ENCODE results near the gene SBNO1.
"Not testable (repeated sequence)": the region's sequence is repeated elsewhere in the genome, so short reads cannot be mapped to it uniquely, and the experiment has no call there.

Gene SBNO1

DNA sequence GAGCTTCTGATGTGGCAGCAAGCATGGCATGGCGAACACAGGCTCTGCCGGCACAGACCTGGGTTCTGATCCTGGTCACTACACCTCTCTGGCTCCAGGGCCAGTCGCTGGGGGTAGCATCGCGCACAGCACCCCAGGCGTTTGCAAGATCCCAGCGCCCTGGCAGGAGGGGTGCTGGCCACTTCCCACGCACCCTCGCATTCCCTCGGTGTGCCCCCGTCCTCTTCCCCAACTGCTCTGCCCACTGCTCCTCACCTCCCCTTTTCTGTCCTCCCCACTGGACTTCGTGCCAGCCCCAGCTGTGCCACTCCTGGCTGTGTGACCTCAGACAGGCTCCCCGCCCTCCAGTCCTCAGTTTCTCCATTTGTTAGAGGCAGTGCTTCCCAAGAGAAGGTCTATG is 95.8 kb downstream of the SBNO1 start:
- DNase-seq = no peak

DNA sequence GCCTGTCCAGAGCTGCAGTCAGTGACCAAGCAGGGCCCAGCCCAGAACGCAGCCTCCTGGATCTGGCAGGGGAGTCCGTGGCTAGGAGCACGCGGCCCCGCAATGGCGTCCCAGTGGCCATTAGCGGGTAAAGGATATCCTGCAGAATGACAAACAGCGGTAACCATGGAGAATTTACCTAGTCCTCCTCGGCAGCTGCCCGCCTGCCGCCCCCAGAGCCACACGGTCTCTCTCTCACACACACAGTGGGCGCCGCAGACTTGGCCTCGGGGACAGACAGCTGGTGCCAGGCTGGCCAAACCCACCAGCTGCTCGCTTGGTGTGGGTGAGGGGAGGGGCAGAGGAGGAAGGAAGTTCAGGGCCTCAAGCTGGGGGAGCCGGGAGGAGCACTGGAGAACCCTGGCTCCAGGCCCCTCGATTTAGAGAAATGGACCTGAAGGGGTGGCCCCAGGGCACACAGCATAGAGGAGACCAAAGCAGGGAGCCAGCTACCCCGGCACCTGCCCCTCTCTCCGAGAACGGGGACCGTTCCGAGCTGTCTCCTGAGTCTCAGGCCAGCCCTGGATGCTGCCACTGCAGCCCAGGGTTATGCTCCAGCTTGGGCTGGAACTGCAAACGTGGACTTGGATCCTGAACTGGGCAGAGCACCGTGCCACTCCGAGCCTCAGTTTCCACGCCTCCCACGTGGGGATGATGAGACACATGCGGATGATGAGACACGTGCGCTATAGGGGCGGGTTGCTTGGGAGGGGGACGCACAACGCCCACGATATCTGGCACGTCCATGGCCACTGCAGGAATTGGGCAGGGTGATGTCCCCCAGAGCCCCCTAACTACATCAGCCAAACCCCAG is 96.4 kb downstream of the SBNO1 start:
- DNase-seq = no peak

DNA sequence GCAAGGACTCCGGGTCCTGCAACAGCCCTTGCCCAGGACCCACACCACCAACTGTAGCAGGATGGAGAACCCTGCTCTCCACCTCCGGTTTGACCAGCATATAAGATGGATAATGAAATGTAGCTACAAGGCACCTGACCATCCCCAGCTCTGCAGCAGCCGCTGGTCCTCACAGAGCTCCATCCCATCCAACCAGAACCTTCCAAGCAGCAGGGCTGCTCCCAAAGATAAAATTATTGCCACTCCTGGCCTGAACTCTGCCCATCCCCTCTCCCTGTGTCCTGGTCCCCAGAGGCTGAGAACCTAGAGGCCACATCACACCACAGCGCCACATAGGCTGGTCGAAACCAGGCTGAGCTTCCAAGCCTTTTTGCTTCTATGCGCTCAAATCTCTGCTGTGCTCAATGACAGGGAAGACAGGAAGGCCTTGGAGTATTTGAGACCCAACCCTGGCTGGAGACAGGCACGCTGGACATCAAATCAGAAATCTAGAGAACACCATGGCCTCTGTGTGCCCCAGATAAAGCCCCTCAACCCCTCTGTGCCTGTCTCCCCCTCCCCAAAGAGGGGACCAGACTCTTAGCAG is 97.2 kb downstream of the SBNO1 start:
- no peak for DNase-seq

DNA sequence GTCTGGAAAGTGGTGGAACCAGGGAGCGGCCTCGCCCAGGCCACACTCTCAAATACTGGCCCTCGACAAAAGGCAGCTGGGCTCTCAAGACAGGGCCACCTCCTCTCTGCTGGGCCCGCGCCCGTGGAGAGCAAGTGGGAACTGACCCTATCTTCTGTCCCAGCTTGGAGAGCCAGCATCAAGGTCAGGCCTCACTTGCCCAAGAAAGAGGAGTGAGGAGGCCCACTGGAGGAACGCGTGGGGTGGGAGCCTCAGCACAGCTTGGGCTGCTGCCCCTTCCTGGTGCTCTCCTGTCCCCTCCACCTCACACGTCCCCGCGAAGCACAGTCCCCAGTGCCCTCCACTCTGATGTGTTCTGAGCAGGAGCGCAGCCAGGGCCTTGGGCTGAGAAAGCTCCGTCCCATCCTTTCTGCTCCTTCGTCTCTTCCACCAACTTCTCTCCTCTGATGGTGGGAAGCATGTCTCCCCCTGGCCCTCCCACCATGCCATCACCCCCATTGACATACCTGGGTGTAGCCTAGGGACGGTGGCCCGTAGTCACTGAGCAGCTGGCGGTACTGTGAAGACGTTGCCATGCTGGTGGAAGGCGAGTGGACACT is 97.9 kb downstream of the SBNO1 start:
- no peak for DNase-seq

DNA sequence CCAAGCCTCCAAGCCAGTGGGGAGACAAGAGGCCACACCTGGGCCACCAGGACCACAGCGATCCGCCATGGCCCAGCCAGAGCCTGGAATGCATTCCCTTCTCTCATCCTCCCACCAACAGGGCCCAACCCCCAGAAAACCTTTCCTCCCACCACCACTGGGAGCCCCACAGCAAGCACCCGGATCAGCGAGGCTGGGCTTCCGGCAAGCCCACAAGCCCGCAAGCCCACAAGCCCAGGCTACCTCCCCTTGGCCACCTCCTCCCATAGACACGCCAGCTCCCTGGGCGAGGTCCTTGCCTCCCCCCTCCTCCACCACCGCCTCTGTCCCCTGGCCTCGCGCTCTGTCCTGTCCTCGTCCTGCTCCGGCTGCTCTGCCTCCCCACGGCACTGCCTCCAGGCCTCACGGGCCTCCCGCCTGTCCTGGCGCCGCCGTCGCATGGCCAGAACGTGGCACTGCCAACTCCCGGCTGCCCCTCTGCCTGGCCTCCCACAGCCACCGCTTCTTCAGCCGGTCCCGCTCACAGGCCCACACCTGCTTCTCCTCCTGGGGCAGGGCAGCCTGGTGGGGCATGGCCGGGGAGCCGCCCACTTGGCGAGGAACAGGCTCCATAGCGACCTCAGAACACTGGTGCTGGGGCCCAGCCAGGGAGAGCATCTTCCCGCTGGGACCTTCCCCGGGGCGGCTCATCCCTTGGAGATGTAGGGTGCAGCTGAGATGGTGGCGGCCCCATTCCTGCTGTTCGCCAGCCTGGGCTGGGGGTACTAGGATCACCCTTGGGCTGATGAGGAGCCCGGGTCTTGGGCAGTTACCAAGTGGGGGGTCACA is 98.6 kb downstream of the SBNO1 start:
- DNase-seq = no peak

DNA sequence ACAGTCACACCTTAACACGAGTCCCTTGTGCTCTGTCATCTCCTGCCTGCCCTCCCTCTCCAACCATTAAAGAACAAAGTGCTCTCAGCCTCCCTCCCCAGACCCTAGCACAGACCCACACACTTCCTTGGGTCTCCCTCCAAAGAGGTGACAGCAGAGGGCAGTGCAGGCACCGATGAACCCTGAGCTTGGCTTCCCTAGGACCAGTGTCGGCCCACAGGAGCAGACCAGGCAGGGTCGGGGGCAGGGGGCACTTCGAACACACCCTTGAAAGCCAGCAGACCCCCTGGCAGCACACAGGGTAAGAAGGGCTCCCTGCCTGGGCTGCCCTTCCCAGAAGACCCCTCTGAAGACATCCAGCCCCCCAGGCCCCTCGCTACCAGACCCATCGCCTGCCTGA is 100.0 kb downstream of the SBNO1 start:
- peak; percentile 69 for DNase-seq

DNA sequence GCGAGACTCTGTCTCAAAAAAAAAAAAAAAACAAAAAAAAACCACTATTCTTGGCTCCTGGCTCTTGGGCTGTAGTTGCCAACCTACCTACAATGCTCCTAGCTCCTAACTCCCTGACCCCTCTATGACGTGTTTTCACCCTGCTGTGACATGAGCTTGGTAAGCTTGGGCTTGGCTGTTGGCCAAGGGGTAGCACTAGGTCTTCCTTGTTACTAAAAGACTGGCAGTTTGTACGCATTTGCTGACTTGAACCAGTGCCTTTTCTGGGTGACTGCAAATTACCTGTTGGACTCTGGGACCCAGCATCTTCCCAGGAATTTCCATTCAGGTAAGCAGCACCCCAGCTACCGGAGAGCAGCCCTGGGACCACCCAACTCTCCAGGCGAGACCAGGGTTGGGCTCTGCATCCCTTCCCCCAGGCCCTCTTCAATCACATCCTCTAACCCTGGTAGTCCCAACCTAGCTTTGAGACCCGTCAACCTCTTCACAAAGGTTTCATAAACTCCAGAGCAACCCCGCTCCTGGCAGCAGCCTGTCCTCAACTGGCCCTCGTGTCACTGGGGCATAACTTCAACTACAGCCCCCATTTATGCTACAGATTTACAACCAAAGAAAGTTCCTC is 101.3 kb downstream of the SBNO1 start:
- no peak for DNase-seq

DNA sequence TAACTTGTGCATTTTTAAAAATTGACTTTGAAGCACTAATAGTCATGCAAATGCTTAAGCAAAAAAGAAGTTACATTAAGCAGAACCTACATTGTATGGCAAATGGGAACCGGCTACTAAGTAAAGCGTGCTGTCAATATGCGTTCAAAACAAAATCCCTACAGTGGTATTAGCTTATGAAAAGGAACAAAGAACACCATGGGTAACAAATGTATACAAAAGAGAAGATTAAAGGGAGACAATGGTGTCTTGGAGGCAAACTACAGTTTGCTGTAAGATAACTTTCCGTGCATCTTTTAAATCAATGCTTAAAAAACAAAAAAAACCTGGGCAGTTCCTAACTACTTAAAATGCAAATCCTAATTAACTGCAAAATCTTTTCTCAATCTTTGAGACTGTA is 103.5 kb downstream of the SBNO1 start:
- DNase-seq = no peak

DNA sequence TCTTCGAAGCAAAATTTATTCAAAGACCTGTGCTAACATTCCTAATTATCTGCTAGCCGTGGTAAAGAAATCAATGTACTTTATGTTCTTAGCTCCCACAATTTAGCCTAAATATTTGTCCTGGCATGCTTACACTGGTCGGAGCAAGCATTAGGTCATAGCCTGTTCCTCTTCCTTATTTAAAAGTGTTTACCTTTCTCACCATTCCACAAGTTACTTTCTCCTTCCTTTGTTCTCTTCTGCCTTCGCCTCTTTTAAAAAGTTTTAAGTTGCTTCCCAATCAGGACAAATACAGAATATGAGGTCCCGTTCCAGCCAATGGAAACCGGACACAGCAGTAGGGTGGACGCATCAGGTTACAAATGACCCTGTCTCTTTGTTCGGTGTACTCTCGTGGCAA is 104.6 kb downstream of the SBNO1 start:
- DNase-seq = no peak

DNA sequence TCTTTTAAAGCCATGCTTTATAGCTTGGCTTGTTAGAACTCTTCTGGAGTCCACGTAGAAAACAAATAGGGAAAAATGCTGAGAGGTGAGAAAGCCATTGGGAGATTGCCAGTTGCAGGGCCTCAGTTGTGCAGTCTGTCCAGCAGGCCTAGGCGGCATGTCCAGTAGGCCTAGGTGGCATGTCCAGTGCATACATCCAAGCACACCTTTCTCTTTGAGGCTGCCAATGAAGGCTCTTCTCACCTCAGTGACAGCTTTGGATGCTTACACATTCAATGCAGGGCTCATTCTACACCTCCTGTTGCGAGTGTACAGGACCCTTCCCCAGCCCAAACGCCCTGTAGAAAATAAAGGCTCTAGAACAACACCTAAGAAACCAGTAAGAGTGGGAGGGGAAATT is 106.1 kb downstream of the SBNO1 start:
- DNase-seq = no peak

DNA sequence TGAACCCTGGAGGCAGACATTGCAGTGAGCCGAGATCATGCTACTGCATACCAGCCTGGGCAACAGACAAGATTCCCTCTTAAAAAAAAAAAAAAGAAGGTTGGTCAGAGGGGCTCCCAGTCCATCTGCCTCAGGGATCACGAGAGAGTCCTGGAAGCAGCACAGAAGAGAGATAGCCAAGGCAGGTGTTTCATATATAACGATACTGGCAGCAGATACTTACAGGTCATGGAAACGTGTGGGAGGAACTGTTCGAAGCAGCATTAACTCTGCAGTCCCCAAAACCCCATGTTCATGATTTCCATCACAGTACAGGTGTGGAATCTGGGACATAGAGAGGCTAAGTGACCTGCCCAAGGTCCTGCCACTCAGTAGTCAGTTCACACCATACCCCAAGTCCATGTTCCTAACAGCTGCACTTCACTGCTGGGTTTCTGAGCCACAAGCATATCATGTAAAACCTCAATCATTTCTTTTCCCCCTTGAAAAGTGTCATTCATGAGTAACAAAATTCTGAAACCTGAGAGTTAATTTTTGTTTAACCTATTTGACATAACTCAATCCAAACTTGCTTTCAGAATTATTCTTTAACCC is 109.7 kb downstream of the SBNO1 start:
- DNase-seq = no peak

DNA sequence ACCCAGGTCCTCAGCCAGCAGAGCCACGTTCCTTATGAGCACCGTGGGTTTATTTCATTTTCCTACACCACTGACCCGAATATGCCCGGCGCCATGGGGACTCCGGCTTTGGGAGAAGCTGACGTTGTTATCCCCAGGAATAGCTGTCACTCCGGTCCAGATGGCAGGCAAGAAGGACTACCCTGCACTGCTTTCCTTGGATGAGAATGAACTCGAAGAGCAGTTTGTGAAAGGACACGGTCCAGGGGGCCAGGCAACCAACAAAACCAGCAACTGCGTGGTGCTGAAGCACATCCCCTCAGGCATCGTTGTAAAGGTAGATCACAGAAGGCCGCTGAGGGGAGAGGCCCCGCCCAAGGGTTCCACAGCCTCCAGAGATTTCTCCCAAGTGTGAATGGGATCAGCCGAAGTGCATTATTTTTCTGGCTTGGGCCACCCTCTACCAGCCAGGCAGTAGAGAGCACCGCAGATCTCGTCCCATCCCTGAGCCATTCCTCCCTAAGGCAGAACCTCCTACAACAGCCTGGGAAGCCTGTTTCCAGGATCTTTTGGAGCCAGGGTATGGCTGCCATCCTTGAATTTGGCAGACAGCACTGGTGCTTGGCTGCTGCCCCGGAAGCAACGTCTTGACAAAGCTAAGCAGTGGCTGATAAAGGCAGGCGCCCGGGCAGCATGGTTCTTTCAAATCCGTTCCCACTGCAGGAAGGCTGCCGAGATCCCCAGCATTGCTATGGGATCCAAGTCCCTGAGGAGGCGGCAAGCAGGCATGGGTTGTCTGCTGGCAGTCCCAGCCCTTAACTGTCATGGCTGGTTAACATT is 110.8 kb downstream of the SBNO1 start:
- DNase-seq = no peak

DNA sequence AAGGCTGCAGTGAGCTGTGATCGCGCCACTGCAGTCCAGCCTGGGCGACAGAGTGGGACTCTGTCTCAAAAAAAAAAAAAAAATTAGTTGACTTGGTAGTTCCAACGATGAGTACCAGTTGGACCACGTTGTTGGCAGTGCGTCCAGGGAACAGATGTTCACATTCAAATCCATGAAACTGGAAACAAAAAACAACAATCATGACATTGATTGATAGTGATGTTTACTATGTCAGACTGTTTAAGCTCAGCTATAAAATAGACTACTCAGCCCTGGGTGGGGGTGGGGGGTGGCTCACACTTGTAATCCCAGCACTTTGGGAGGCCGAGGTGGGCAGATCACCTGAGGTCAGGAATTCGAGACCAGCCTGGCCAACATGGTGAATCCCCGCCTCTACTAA is 112.3 kb downstream of the SBNO1 start:
- not testable (repeated sequence) for DNase-seq

DNA sequence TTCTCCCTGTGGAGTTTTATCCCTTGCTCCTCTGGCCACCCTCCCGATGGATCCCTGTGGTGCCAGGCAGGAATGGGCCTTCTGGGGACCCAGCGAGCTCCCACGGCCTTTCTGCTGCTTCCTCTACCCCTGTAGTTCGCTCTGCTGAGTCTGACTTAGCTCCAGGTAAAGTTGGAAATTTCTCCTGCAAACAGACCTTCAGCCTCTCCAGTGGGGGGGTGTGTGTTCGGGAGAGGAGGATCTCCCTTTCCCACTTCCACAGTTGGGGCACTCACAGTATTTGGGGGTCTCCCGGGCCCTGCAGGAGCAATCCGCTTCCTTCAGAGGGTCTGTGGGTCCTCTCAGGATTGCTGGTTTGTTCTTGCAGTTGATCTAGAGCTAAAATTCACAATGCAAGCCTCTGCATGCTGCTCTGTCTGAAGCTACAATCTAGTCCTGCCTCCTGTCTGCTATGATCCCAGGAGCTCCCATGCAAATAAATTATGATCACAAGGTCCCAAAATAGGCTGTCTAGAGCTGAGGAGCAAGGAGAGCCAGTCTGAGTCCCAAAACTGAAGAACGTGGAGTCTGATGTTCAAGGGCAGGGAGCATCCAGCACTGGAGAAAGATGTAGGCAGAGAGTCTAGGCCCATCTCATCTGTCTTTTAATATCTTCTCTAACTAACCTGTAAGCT is 113.1 kb downstream of the SBNO1 start:
- no peak for DNase-seq

DNA sequence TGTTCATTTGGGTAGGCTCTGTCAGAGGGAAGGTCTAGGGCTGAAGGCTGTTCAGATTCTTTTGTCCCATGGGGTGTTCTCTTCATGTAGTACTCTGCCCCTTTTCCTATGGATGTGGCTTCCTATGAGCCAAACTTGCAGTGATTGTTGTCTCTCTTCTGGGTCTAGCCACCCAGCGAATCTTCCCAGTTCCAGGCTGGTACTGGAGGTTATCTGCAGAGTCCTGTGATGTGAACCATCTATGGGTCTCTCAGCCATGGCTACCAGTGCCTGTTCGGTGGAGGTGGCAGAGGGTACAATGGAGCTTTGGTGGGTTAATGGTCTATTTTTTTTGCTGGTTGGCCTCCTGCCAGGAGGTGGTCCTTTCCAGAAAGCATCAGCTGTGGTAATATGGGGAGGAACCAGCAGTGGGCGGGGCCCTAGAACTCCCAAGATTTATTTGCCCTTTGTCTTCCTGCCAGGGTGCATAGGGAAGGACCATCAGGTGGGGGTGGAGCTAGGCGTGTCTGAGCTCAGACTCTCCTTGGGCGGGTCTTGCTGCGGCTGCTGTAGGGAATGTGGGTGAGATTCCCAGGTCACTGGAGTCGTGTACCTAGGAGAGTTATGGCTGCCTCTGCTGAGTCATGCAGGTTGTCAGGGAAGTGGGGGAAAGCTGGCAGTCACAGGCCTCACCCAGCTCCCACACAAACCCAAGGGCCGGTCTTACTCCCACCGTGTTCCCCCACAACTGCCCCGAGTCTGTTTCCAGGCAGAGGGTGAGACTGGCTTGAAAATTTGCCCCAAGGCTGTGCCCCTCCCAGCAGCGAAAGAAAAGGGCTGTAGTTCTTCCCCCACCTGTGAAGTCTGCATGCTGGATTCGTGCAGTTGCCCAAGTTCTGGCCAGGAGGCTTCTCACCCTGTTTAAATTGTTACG is 113.9 kb downstream of the SBNO1 start:
- DNase-seq = no peak

DNA sequence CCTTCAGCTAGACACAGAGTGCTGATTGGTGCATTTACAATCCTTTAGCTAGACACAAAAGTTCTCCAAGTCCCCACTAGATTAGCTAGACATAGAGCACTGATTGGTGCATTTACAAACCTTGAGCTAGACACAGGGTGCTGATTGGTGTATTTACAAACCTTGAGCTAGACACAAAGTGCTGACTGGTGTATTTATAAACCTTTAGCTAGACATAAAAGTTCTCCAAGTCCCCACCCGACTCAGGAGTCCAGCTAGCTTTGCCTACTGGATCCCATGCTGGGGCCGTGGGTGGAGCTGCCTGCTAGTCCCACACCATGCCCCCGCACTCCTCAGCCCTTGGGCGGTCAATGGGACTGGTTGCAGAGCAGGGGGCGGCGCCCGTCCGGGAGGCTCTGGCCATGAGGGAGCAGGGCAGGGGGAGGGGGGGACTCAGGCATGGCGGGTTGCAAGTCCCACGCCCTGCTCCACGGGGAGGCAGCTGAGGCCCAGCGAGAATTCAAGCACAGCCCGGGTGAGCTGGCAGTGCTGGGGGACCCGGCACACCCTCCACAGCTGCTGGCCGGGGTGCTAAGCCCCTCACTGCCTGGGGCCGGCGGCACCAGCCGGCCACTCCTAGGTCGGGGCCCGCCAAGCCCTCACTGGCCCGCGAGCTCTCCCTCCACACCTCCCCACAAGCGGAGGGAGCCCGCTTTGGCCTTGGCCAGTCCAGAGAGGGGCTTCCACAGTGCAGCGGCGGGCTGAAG is 115.5 kb downstream of the SBNO1 start:
- not testable (repeated sequence) for DNase-seq

DNA sequence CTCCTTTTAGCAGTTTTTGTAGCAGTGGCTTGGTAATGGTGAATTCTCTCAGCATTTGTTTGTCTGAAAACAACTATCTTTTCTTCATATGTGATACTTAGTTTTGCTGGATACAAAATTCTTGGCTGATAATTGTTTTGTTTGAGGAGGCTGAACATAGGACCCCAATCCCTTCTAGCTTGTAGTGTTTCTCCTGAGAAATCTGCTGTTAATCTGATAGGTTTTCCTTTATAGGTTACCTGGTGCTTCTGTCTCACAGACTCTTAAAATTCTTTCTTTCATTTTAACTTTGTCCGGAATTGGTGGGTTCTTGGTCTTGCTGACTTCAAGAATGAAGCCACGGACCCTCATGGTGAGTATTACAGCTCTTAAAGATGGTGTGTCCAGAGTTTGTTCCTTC is 116.5 kb downstream of the SBNO1 start:
- not testable (repeated sequence) for DNase-seq

DNA sequence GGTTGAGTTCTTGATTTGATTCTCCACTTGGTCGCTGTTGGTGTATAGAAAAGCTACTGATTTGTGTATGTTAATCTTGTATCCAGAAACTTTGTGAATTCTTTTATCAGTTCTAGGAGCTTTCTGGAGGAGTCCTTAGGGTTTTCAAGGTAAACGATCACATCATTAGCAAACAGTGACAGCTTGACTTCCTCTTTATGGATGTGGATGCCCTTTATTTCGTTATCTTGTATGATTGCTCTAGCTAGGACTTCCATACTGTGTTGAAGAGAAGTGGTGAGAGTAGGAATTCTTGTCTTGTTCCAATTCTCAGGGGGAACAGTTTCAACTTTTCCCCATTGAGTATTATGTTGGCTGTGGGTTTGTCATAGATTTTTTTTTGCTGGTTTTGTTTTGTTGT is 119.0 kb downstream of the SBNO1 start:
- no peak for DNase-seq

DNA sequence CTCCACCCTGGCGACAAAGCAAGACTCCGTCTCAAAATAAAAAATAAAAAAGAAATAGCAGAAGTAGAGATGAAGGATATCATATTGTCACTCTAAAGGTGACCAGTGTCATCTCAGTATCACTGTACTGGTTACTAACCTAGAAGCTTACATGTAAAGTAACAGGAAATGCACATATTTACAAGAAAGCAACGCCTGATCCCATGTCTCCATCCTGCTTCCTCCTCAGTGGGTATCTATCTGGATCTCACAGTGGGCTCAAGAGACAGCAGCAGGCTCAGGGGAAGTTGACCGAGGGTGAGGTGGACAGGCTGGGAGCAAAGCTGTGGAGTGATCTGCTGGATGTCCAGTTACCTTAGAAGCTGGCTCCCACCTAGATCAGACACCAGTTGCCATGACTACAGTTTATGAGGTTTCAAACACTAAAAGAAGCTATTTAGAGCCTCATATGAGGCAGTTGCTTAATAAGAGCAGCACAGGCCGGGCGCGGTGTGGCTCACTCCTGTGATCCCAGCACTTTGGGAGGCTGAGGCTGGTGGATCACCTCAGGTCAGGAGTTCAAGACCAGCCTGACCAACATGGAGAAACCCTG is 120.9 kb downstream of the SBNO1 start:
- no peak for DNase-seq
